K562 (cell line): ENCODE measurements around the gene CTSL. TPM values are rescaled to one million over a fixed set of nuclear protein-coding genes. Genes with fewer than 3 reads are reported as not detected.

Experiments used
- ATAC-seq: fragments of 200-7000 bp; cut with Tn5 transposase; 3 replicates; pipeline ENCODE4 v1.9.1; 2020; ENCODE audit warnings: moderate library complexity
- BruUV-seq: library from RNA; stranded (reverse); fragments of 400-500 nt; replicated peaks from 2 replicates; lab custom pipeline; 2021; lab: Mats Ljungman, UMichigan
- CTCF ChIA-PET: fragments of 300-600 bp; formaldehyde crosslinking; extraction: SDS; loops from one replicate; lab custom pipeline; 2021; ENCODE audit warnings: low intra/inter-chr PET ratio; lab: Yijun Ruan, JAX
- POLR2A ChIA-PET: fragments of 300-600, 350-650 bp; sonication (Branson Sonifier 250); formaldehyde crosslinking; extraction: SDS; loops from one replicate; lab custom pipeline; 2021; ENCODE audit warnings: antibody characterized with exemption, inconsistent platforms; lab: Yijun Ruan, JAX
- DNase-seq, 4 experiments: peaks; one replicate each; pipeline versions ENCODE4 v3.0.0 to v3.0.0-alpha.2; 2011 to 2018; ENCODE audit warnings: low spot score in 3 of 4, mixed read lengths in 3 of 4; ENCODE audit errors: extremely low read depth in 1 of 4
- FAIRE-seq: peaks from 2 replicates; lab custom pipeline; 2011; peaks lifted over from hg19 to GRCh38; lab: Jason Lieb, UNC
- H2AFZ ChIP-seq: 2 replicates; pipeline ENCODE4 v1.6.0; 2011; ENCODE audit warnings: low read depth, low read length, control low read depth, inconsistent platforms
- H3K27ac ChIP-seq: fragments of 200-600 bp; 3 replicates; pipeline ENCODE4 v1.8.0; 2011; ENCODE audit warnings: low read depth, mild to moderate bottlenecking, control low read depth, inconsistent platforms, low read length, moderate library complexity, mixed read lengths; ENCODE audit errors: extremely low read depth
- H3K27me3 ChIP-seq, 2 experiments: fragments of 300-600 bp in 1 of 2; 2 replicates in 1 of 2; 3 replicates in 1 of 2; pipeline versions ENCODE4 v1.6.0 to v1.8.0; 2011; ENCODE audit warnings: inconsistent platforms in 2 of 2, low read length in 2 of 2, mild to moderate bottlenecking in 1 of 2, mixed read lengths in 1 of 2, moderate library complexity in 1 of 2; ENCODE audit not compliant: control insufficient read depth in 2 of 2, insufficient read depth in 2 of 2
- H3K36me3 ChIP-seq: fragments of 300-600 bp; 3 replicates; pipeline ENCODE4 v1.8.0; 2011; ENCODE audit warnings: mild to moderate bottlenecking, low read length, inconsistent platforms; ENCODE audit not compliant: control insufficient read depth, insufficient read depth
- H3K4me1 ChIP-seq, 2 experiments: fragments of 200-600 bp in 1 of 2; replicated peaks in 1 of 2; 2 replicates in 1 of 2; 3 replicates in 1 of 2; pipeline versions ENCODE4 v1.5.1 to v1.8.0; 2011; ENCODE audit warnings: inconsistent platforms in 2 of 2, low read length in 2 of 2, mild to moderate bottlenecking in 1 of 2, mixed read lengths in 1 of 2, moderate library complexity in 1 of 2; ENCODE audit not compliant: control insufficient read depth in 2 of 2, insufficient read depth in 2 of 2
- H3K4me2 ChIP-seq: 2 replicates; pipeline ENCODE4 v1.6.1; 2011; ENCODE audit warnings: low read length, control low read depth, inconsistent platforms, mixed read lengths; ENCODE audit not compliant: insufficient read depth
- H3K4me3 ChIP-seq: fragments of 200-600 bp; sonication (generic), shearing (Covaris generic); 2 replicates; pipeline ENCODE4 v1.5.1; 2016; ENCODE audit warnings: control low read depth, inconsistent platforms
- H3K79me2 ChIP-seq: fragments of 200-600 bp; 3 replicates; pipeline ENCODE4 v1.8.0; 2011; ENCODE audit warnings: low read length, inconsistent platforms; ENCODE audit not compliant: control insufficient read depth, insufficient read depth
- H3K9ac ChIP-seq, 2 experiments: 2 replicates each; pipeline versions ENCODE4 v1.6.0 to v1.6.1; 2011; ENCODE audit warnings: low read depth in 2 of 2, low read length in 2 of 2, control low read depth in 1 of 2, inconsistent platforms in 1 of 2, mild to moderate bottlenecking in 1 of 2, mixed read lengths in 1 of 2; ENCODE audit not compliant: insufficient read depth in 1 of 2
- H3K9me1 ChIP-seq: one replicate; pipeline ENCODE4 v1.6.0; 2011; ENCODE audit warnings: inconsistent platforms, mild to moderate bottlenecking, low read length, moderate library complexity; ENCODE audit not compliant: control insufficient read depth, insufficient read depth
- H3K9me3 ChIP-seq: replicated peaks from 2 replicates; pipeline ENCODE4 v1.5.1; 2011; ENCODE audit warnings: low read depth, low read length, inconsistent platforms; ENCODE audit not compliant: control insufficient read depth, insufficient read depth
- H4K20me1 ChIP-seq: replicated peaks from 2 replicates; pipeline ENCODE4 v1.6.1; 2011; ENCODE audit warnings: low read length, inconsistent platforms, mixed read lengths; ENCODE audit not compliant: control insufficient read depth, insufficient read depth
- BMI1 ChIP-seq: fragments of 150-350 bp; IDR thresholded peaks from 2 replicates; pipeline ENCODE4 v1.6.1; 2014; ENCODE audit warnings: low read length
- CBX2 ChIP-seq: fragments of 200-600 bp; sonication (generic); IDR thresholded peaks from one replicate; pipeline ENCODE4 v1.6.1; 2012; ENCODE audit warnings: mild to moderate bottlenecking, low read length, inconsistent platforms; ENCODE audit not compliant: insufficient read depth, poor library complexity, severe bottlenecking
- E2F5 ChIP-seq: sonication (generic); formaldehyde crosslinking; IDR thresholded peaks from 2 replicates; pipeline ENCODE4 v1.8.0; 2022; ENCODE audit warnings: mild to moderate bottlenecking, missing genetic modification reagents
- EHMT2 ChIP-seq: fragments of 450-650 bp; IDR thresholded peaks from 2 replicates; pipeline ENCODE4 v1.6.1; 2018; ENCODE audit warnings: antibody characterized with exemption
- MCM7 ChIP-seq, 2 experiments: fragments of 450-650 bp; IDR thresholded peaks; 2 replicates each; pipeline ENCODE4 v1.6.1; 2016 to 2018
- POLR3G ChIP-seq: IDR thresholded peaks from 2 replicates; pipeline ENCODE4 v1.6.1; 2011; ENCODE audit not compliant: insufficient read length, insufficient replicate concordance; ENCODE audit errors: extremely low read depth
- SAFB2 ChIP-seq: fragments of 200-400 bp; formaldehyde crosslinking; IDR thresholded peaks from 2 replicates; pipeline ENCODE4 v1.6.1; 2018; ENCODE audit warnings: borderline replicate concordance, low read length, low read depth, moderate library complexity; ENCODE audit not compliant: severe bottlenecking
- SETDB1 ChIP-seq: IDR thresholded peaks from one replicate; pipeline ENCODE4 v1.6.1; 2012; ENCODE audit warnings: low read length, control low read depth, inconsistent platforms
- TCF3 ChIP-seq: sonication (generic); formaldehyde crosslinking; IDR thresholded peaks from 2 replicates; pipeline ENCODE4 v1.4.0; 2020; ENCODE audit warnings: mild to moderate bottlenecking, missing genetic modification reagents
- WHSC1 ChIP-seq: IDR thresholded peaks from one replicate; pipeline ENCODE4 v1.6.1; 2012; ENCODE audit warnings: low read length, control low read depth, inconsistent platforms
- ZBTB9 ChIP-seq: fragments of 450-650 bp; formaldehyde crosslinking; IDR thresholded peaks from 2 replicates; pipeline ENCODE4 v1.4.0; 2020; ENCODE audit warnings: mild to moderate bottlenecking, moderate library complexity
- ZNF143 ChIP-seq: sonication (generic); formaldehyde crosslinking; IDR thresholded peaks from 2 replicates; pipeline ENCODE4 v1.9.0; 2022; ENCODE audit warnings: mild to moderate bottlenecking, missing genetic modification reagents
- ZNF655 ChIP-seq: fragments of 250-450 bp; sonication (Bioruptor Pico); IDR thresholded peaks from 2 replicates; pipeline ENCODE4 v1.5.0; 2021
- ZNF696 ChIP-seq: fragments of 250-450 bp; sonication (Bioruptor Pico); conservative IDR thresholded peaks from 2 replicates; pipeline ENCODE4 v1.4.0; 2020; ENCODE audit warnings: mild to moderate bottlenecking, moderate library complexity
- ZZZ3 ChIP-seq: fragments of 450-650 bp; IDR thresholded peaks from 2 replicates; pipeline ENCODE4 v1.6.1; 2016; ENCODE audit warnings: antibody characterized with exemption, mild to moderate bottlenecking, moderate library complexity
- WGBS: fragments of 100-300 bp; shearing (Covaris generic); methylation state at CpG from one replicate; pipeline ENCODE4 v1.1.6; 2016; ENCODE audit warnings: low coverage, mixed read lengths; ENCODE audit not compliant: insufficient coverage; ENCODE audit errors: missing lambda C conversion rate; 5-methylcytosine and 5-hydroxymethylcytosine counted together
- in situ Hi-C: fragments of 300-500 bp; cut with MboI; formaldehyde crosslinking; loops from 4 replicates; pipeline ENCODE4 v1.15.0; 2018; ENCODE audit warnings: inconsistent platforms, mixed read lengths
- intact Hi-C: fragments of 100-400 bp; cut with micrococcal nuclease; formaldehyde crosslinking; loops from 2 replicates; pipeline ENCODE4 v1.14.2; 2022
- polyA plus RNA-seq, 8 experiments: library from polyadenylated mRNA; depleted of rRNA in 4 of 8; stranded (reverse) in 5 of 8; unstranded in 3 of 8; fragments of >200 nt; fragmentation: Nextera tagmentation in 2 of 8; fragmentation: Illumina TruSeq in 1 of 8; extraction: Ambion mirVana in 2 of 8; extraction: Trizol in 1 of 8; gene quantifications; 2 replicates each; pipeline versions ENCODE4 v1.2.1 to v1.2.3, GENCODE V29; 2011 to 2014; ENCODE audit warnings: inconsistent platforms in 1 of 8, missing spikeins in 1 of 8
- total RNA-seq, 7 experiments: library from RNA; depleted of rRNA in 6 of 7; stranded (reverse); fragments of >200 nt in 6 of 7; fragmentation: Illumina TruSeq in 2 of 7; extraction: Trizol in 2 of 7; gene quantifications; 2 replicates each; pipeline versions ENCODE4 v1.2.1 to v1.2.3, GENCODE V29; 2011 to 2021; ENCODE audit warnings: low replicate concordance in 1 of 7

The CTSL gene
- total and polyA plus RNA-seq, 9 of the 15 experiments (the other 6 are each of a cell fraction or from before 2014, with no cell fraction given) = 55.9 to 165 (median 93.7) TPM

- Histone ChIP-seq H3K4me3 (no peak overlapping the region), H3K9me1 (no peaks in the 10 kb centered on the region), H3K36me3 (peaks cover 40% of the 10 kb centered on the region), H2AFZ (no peak overlapping the region), H3K4me2 (no peak overlapping the region), H3K4me1 (peaks cover 0 to 3% of the 10 kb centered on the region in 2 experiments; a peak in 2 of 5 replicates), H3K79me2 (no peaks in the 10 kb centered on the region), H3K9me3 (no peaks in the 10 kb centered on the region), H4K20me1 (no peaks in the 10 kb centered on the region), H3K27me3 (no peaks in the 10 kb centered on the region), H3K27ac (no peak overlapping the region), H3K9ac (no peak overlapping the region)
- no TSS peak for BruUV-seq
- DNase-seq (no peak), ATAC-seq (no peak), FAIRE-seq (no peak)
- TF ChIP-seq TCF3 (CRISPR knock-in tag) (no peak), ZNF143 (CRISPR knock-in tag) (no peak), SETDB1 (no peak), SAFB2 (no peak), ZBTB9 (CRISPR knock-in tag) (no peak), WHSC1 (no peak), BMI1 (no peak), EHMT2 (no peak), CBX2 (no peak), ZNF696 (CRISPR knock-in tag) (no peak), ZNF655 (CRISPR knock-in tag) (no peak), MCM7 (IDR thresholded peaks at IDR 0.05) (no peak), POLR3G (no peak), E2F5 (no peak), ZZZ3 (no peak)
- in situ Hi-C loops = loop anchor here (25.0 kb wide), 1 partner anchor 614 kb away; no protein-coding TSS in a partner anchor
- intact Hi-C loops = no loop called here
- ChIA-PET CTCF (no interaction called here), POLR2A (no interaction called here)
- 67% methylated on average over 13 of the region's 14 CpGs for WGBS
Measured at GRCh38 chr9:87698069-87698809, 27.7 kb upstream of the CTSL start.
